Caco-2 (cell line): ENCODE measurements around the gene SPOUT1. TPM values are rescaled to one million over a fixed set of nuclear protein-coding genes. Genes with fewer than 3 reads are reported as not detected.

ENCODE experiments used
- BruUV-seq: library from RNA; stranded (reverse); fragments of 400-500 nt; replicated peaks from 2 replicates; lab custom pipeline; 2021; lab: Mats Ljungman, UMichigan
- CTCF ChIA-PET: fragments of 300-600 bp; sonication (Branson Sonifier 250); formaldehyde crosslinking; loops from one replicate; lab custom pipeline; 2022; ENCODE audit warnings: antibody characterized with exemption; lab: Charles Lee
- POLR2A ChIA-PET: fragments of 300-600 bp; sonication (Branson Sonifier 250); formaldehyde crosslinking; loops from one replicate; lab custom pipeline; 2022; ENCODE audit warnings: antibody characterized with exemption; lab: Charles Lee
- DNase-seq, 2 experiments: peaks; one replicate each; pipeline versions ENCODE4 v3.0.0 to v3.0.0-alpha.2; 2020 to 2022
- H3K27me3 ChIP-seq: replicated peaks from 2 replicates; pipeline ENCODE4 v1.6.0; 2011; ENCODE audit warnings: low read length; ENCODE audit not compliant: control insufficient read depth, insufficient read depth
- H3K36me3 ChIP-seq: 2 replicates; pipeline ENCODE4 v1.5.1; 2011; ENCODE audit warnings: low read length; ENCODE audit not compliant: control insufficient read depth, insufficient read depth
- H3K4me1 ChIP-seq: fragments of 250-450 bp; sonication (Bioruptor Pico); 2 replicates; pipeline ENCODE4 v1.5.1; 2020; ENCODE audit warnings: mild to moderate bottlenecking
- H3K4me3 ChIP-seq: 2 replicates; pipeline ENCODE4 v1.5.1; 2011; ENCODE audit warnings: low read depth, mild to moderate bottlenecking, control low read depth, low read length
- H3K9me3 ChIP-seq: fragments of 250-450 bp; sonication (Bioruptor Pico); 2 replicates; pipeline ENCODE4 v1.5.1; 2020; ENCODE audit warnings: mild to moderate bottlenecking, moderate library complexity
- H3K27ac Mint-ChIP-seq: one replicate; pipeline ENCODE4 v1.8.0; 2022; ENCODE audit warnings: mixed read lengths; ENCODE audit not compliant: unreplicated experiment
- H3K27me3 Mint-ChIP-seq: one replicate; pipeline ENCODE4 v1.8.0; 2022; ENCODE audit warnings: mixed read lengths; ENCODE audit not compliant: insufficient read depth, unreplicated experiment
- H3K36me3 Mint-ChIP-seq: one replicate; pipeline ENCODE4 v1.8.0; 2022; ENCODE audit warnings: mild to moderate bottlenecking, mixed read lengths; ENCODE audit not compliant: insufficient read depth, unreplicated experiment
- H3K4me1 Mint-ChIP-seq: one replicate; pipeline ENCODE4 v1.8.0; 2022; ENCODE audit warnings: low read depth, mixed read lengths; ENCODE audit not compliant: unreplicated experiment
- H3K4me3 Mint-ChIP-seq: one replicate; pipeline ENCODE4 v1.8.0; 2022; ENCODE audit warnings: mild to moderate bottlenecking, moderate library complexity, mixed read lengths; ENCODE audit not compliant: unreplicated experiment
- H3K9me3 Mint-ChIP-seq: one replicate; pipeline ENCODE4 v1.8.0; 2022; ENCODE audit warnings: mixed read lengths; ENCODE audit not compliant: unreplicated experiment
- CTCF ChIP-seq, 2 experiments: fragments of 200-600 bp in 1 of 2; IDR thresholded peaks; 1 replicate in 1 of 2; 2 replicates in 1 of 2; pipeline versions ENCODE4 v1.5.1 to v1.8.0; 2011 to 2022; ENCODE audit warnings: antibody characterized with exemption in 1 of 2, control low read depth in 1 of 2, inconsistent platforms in 1 of 2, low read depth in 1 of 2, low read length in 1 of 2, mild to moderate bottlenecking in 1 of 2, moderate library complexity in 1 of 2; ENCODE audit not compliant: insufficient read depth in 1 of 2, severe bottlenecking in 1 of 2, unreplicated experiment in 1 of 2
- intact Hi-C: fragments of 100-400 bp; cut with micrococcal nuclease; formaldehyde crosslinking; loops from one replicate; pipeline ENCODE4 v1.10.0; 2022; ENCODE audit not compliant: unreplicated experiment
- total RNA-seq: library from RNA; stranded (reverse); gene quantifications from 2 replicates; pipeline ENCODE4 v1.2.3, GENCODE V29; 2022

Gene SPOUT1
- total RNA-seq, 1 experiment from 2014 or later: 88.0 TPM

- Mint-ChIP-seq H3K4me1 (peaks cover 10% of the 10 kb centered on the region), H3K27me3 (no peaks in the 10 kb centered on the region), H3K9me3 (no peaks in the 10 kb centered on the region), H3K27ac (peak overlapping the region; percentile 95), H3K36me3 (peaks cover 57% of the 10 kb centered on the region), H3K4me3 (peak overlapping the region; percentile 98)
- H3K36me3 ChIP-seq: peaks cover 6% of the 10 kb centered on the region
- ChIA-PET POLR2A (interaction anchor here (0.5 to 1.3 kb wide), 9 partner anchors 9 to 1225 kb away, joined by 3 to 43 read pairs (median 3); partner anchors contain the start of genes ENDOG, GPR107 and SH3GLB2), CTCF (interaction anchor here (0.6 to 1.3 kb wide), 6 partner anchors 10 to 625 kb away, joined by 3 to 42 read pairs (median 3); partner anchors contain the start of gene ENDOG)
- no peaks in the 10 kb centered on the region for H3K9me3 ChIP-seq
- H3K4me1 ChIP-seq: no peaks in the 10 kb centered on the region; the same call in 1 of the 2 replicates
- DNase-seq: no peak
- no peak for TF ChIP-seq CTCF (IDR thresholded peaks at IDR 0.05; ENCODE audit: insufficient read depth in 1 of 2, low read depth in 1 of 2, low read length in 1 of 2, severe bottlenecking in 1 of 2, unreplicated experiment in 1 of 2)
- H3K4me3 ChIP-seq: peak overlapping the region; percentile 80
- no peaks in the 10 kb centered on the region for H3K27me3 ChIP-seq
- intact Hi-C loops: loop anchor here (1.0 kb wide), 1 partner anchor 9 kb away; no protein-coding TSS in a partner anchor
- no TSS peak for BruUV-seq
These were observed 708 bp downstream of the SPOUT1 start for GRCh38 chr9:128828719-128829452.

DNA sequence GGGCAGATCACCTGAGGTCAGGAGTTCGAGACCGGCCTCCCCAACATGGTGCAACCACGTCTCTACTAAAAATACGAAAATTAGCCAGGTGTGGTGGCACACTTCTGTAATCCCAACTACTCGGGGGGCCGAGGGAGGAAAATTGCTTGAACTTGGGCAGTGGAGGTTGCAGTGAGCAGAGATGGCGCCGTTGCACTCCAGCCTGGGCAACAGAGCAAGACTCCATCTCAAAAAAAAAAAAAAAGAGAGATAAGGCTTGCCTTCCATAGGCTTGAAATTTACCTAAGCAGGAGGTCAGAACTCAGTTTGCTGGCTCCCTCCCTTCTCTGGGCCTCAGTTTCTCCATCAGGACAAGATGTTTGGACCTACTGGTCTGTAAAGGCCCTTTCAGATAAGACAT, 1.3 kb downstream of the SPOUT1 start:
- H3K4me1 ChIP-seq: no peaks in the 10 kb centered on the region; the same call in 1 of the 2 replicates
- H3K36me3 ChIP-seq: peaks cover 6% of the 10 kb centered on the region
- H3K27me3 ChIP-seq: no peaks in the 10 kb centered on the region
- no peak overlapping the region for H3K27ac Mint-ChIP-seq
- H3K9me3 Mint-ChIP-seq: no peaks in the 10 kb centered on the region
- POLR2A ChIA-PET: no interaction called here
- DNase-seq: no peak
- peak overlapping the region; percentile 98 for H3K4me3 Mint-ChIP-seq
- TSS peak; percentile 29 for BruUV-seq
- TF ChIP-seq CTCF (IDR thresholded peaks at IDR 0.05; ENCODE audit: insufficient read depth in 1 of 2, low read depth in 1 of 2, low read length in 1 of 2, severe bottlenecking in 1 of 2, unreplicated experiment in 1 of 2): no peak
- H3K36me3 Mint-ChIP-seq: peaks cover 61% of the 10 kb centered on the region
- CTCF ChIA-PET: interaction anchor here (0.8 kb wide), 1 partner anchor 10 kb away, joined by 3 read pairs; the partner anchor contains the start of gene ENDOG
- H3K4me1 Mint-ChIP-seq: peaks cover 10% of the 10 kb centered on the region
- H3K9me3 ChIP-seq: no peaks in the 10 kb centered on the region
- intact Hi-C loops: no loop called here
- no peaks in the 10 kb centered on the region for H3K27me3 Mint-ChIP-seq
- peak overlapping the region; percentile 80 for H3K4me3 ChIP-seq

DNA sequence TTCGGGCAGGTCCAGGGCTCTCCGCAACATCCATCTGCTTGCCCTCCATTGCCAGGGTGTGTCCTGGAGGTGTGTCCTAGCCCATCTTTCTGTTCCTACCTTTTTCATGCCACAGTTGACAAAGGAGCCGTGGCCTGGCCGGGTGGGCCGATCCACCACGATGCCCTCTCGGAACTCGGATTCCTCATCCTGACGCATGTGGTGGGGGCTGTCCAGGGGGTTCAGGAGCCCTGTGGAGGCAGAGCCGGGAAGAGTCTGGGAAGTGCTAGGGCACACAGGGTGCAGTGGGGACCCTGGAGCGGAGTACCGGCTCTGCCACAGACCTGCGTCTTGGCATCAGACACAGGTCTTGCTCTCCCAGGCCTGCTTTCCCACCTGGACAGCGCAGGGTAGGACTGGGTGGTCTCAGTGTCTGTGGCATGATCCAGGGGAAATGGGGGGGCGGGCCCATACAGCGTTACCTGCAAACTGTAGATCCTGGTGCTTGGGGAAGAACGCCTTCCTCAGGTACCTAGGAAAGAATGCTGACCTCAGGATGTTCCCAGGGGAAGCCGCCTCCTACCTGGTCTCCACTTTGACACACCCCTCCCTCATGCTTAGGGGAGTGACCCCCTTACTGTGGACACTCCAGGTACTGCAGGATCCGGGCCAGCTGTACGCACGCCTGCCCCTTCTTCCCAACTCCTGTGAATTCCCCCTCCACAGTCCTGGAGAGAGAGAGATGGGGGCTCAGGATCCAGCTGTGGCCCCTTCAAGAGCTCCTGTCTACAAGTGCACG, 3.5 kb downstream of the SPOUT1 start:
- DNase-seq: peak in 1 of 2 experiments; percentile 55
- H3K27me3 Mint-ChIP-seq: no peaks in the 10 kb centered on the region
- Histone ChIP-seq H3K4me1 (no peaks in the 10 kb centered on the region; the same call in 1 of the 2 replicates), H3K27me3 (no peaks in the 10 kb centered on the region), H3K9me3 (no peaks in the 10 kb centered on the region), H3K4me3 (no peak overlapping the region), H3K36me3 (peaks cover 7% of the 10 kb centered on the region)
- H3K27ac Mint-ChIP-seq: no peak overlapping the region
- intact Hi-C loops: no loop called here
- H3K9me3 Mint-ChIP-seq: no peaks in the 10 kb centered on the region
- peaks cover 83% of the 10 kb centered on the region for H3K36me3 Mint-ChIP-seq
- H3K4me3 Mint-ChIP-seq: no peak overlapping the region
- H3K4me1 Mint-ChIP-seq: peaks cover 21% of the 10 kb centered on the region
- TF ChIP-seq CTCF (IDR thresholded peaks at IDR 0.05; ENCODE audit: insufficient read depth in 1 of 2, low read depth in 1 of 2, low read length in 1 of 2, severe bottlenecking in 1 of 2, unreplicated experiment in 1 of 2): peak in 1 of 2 experiments; percentile 38
- ChIA-PET POLR2A (interaction anchor here (0.5 to 1.0 kb wide), 2 partner anchors 57 to 202 kb away, joined by 3 to 4 read pairs; partner anchors contain the start of gene SH3GLB2), CTCF (no interaction called here)
- BruUV-seq: no TSS peak
